NB4 (cell line): ENCODE measurements around the gene ZNF497.
"Not testable (repeated sequence)": the region's sequence is repeated elsewhere in the genome, so short reads cannot be mapped to it uniquely, and the experiment has no call there.

Source experiments
- CTCF ChIP-seq: IDR thresholded peaks from one replicate; pipeline ENCODE4 v1.5.1; 2012; ENCODE audit warnings: low read depth, low read length
- MAX ChIP-seq: IDR thresholded peaks from 2 replicates; pipeline ENCODE4 v1.6.1; 2011; ENCODE audit warnings: low read depth, low read length
- MYC ChIP-seq: IDR thresholded peaks from 2 replicates; pipeline ENCODE4 v1.6.1; 2011; ENCODE audit warnings: low read depth, low read length
- POLR2A ChIP-seq: IDR thresholded peaks from 2 replicates; pipeline ENCODE4 v1.6.1; 2011; ENCODE audit warnings: mild to moderate bottlenecking; ENCODE audit not compliant: insufficient read length; ENCODE audit errors: extremely low read depth

GRCh38 chr19:58376724-58377123 lies 14.2 kb upstream of the ZNF497 start:
- not testable (repeated sequence) for TF ChIP-seq CTCF, MAX, POLR2A, MYC
